ENCODE results near the gene SPECC1. TPM values are rescaled to one million over a fixed set of nuclear protein-coding genes. Genes with fewer than 3 reads are reported as not detected.

SPECC1 gene
- polyA plus RNA-seq, 1 experiment, result 13.0 TPM

- ChIA-PET POLR2A (no interaction called here), CTCF (interaction anchor here (1.1 to 2.6 kb wide), 2 partner anchors 13 to 81 kb away, joined by 3 to 16 read pairs; partner anchors contain the start of gene SPECC1)
- Histone ChIP-seq H3K4me3 (ENCODE audit: low read depth, low read length) (no peak overlapping the region), H3K36me3 (ENCODE audit: control insufficient read depth, insufficient read depth, low read length) (no peaks in the 10 kb centered on the region), H3K27me3 (ENCODE audit: control insufficient read depth, insufficient read depth, low read length) (peaks cover 3% of the 10 kb centered on the region; the same call in 1 of the 2 replicates)
- TF ChIP-seq, protein P1, sequence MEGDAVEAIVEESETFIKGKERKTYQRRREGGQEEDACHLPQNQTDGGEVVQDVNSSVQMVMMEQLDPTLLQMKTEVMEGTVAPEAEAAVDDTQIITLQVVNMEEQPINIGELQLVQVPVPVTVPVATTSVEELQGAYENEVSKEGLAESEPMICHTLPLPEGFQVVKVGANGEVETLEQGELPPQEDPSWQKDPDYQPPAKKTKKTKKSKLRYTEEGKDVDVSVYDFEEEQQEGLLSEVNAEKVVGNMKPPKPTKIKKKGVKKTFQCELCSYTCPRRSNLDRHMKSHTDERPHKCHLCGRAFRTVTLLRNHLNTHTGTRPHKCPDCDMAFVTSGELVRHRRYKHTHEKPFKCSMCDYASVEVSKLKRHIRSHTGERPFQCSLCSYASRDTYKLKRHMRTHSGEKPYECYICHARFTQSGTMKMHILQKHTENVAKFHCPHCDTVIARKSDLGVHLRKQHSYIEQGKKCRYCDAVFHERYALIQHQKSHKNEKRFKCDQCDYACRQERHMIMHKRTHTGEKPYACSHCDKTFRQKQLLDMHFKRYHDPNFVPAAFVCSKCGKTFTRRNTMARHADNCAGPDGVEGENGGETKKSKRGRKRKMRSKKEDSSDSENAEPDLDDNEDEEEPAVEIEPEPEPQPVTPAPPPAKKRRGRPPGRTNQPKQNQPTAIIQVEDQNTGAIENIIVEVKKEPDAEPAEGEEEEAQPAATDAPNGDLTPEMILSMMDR (IDR thresholded peaks at IDR 0.05; ENCODE audit: insufficient read depth, low read depth, low read length), result no peak
- DNase-seq (ENCODE audit: low read depth), result no peak
These were observed 13.5 kb downstream of the SPECC1 start for GRCh38 chr17:20022701-20023100.

DNA sequence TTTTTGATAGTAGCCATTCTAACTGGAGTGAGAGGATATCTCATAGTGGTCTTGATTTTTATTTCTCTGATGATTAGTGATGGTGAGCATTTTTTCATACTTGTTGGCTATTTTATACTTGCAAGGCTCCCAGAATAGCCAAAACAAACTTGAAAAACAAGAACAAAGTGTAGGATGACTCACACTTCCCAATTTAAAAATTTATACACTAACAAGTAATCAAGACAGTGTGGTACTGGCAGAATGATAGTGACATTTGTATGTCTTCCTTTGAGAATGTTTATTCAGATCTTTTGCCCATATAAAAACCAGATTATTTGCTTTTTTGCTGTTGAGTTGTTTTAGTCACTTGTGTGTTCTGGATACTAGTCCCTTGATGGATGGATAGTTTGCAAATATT, 17.8 kb downstream of the SPECC1 start:
- Histone ChIP-seq H3K27me3 (ENCODE audit: control insufficient read depth, insufficient read depth, low read length) (peaks cover 1% of the 10 kb centered on the region; the same call in 1 of the 2 replicates), H3K4me3 (ENCODE audit: low read depth, low read length) (no peak overlapping the region), H3K36me3 (ENCODE audit: control insufficient read depth, insufficient read depth, low read length) (no peaks in the 10 kb centered on the region)
- no peak for DNase-seq (ENCODE audit: low read depth)
- TF ChIP-seq, protein P1 (IDR thresholded peaks at IDR 0.05; ENCODE audit: insufficient read depth, low read depth, low read length), result no peak
- ChIA-PET POLR2A (no interaction called here), CTCF (no interaction called here)

DNA sequence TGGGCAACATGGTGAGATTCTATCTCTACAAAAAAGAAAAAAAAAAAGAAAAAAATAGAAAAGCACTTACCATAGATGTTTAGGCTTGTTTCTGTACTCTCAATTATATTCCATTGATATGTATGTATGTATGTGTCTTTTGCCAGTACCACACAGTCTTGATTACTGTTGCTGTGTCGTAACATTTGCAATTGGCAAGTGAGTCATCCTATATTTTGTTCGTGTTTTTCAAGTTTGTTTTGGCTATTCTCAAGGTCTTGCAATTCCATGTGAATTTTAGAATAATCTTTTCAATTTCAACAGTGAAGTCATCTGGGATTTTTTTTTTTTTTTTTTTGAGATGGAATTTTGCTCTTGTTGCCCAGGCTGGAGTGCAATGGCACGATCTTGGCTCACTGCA, 19.3 kb downstream of the SPECC1 start:
- TF ChIP-seq, protein P1 (IDR thresholded peaks at IDR 0.05; ENCODE audit: insufficient read depth, low read depth, low read length), result no peak
- no peaks in the 10 kb centered on the region for H3K36me3 ChIP-seq (ENCODE audit: control insufficient read depth, insufficient read depth, low read length)
- H3K4me3 ChIP-seq (ENCODE audit: low read depth, low read length), result no peak overlapping the region
- H3K27me3 ChIP-seq (ENCODE audit: control insufficient read depth, insufficient read depth, low read length), result peaks cover 1% of the 10 kb centered on the region; the same call in 1 of the 2 replicates
- POLR2A ChIA-PET, result no interaction called here
- CTCF ChIA-PET, result no interaction called here
- DNase-seq (ENCODE audit: low read depth), result no peak

DNA sequence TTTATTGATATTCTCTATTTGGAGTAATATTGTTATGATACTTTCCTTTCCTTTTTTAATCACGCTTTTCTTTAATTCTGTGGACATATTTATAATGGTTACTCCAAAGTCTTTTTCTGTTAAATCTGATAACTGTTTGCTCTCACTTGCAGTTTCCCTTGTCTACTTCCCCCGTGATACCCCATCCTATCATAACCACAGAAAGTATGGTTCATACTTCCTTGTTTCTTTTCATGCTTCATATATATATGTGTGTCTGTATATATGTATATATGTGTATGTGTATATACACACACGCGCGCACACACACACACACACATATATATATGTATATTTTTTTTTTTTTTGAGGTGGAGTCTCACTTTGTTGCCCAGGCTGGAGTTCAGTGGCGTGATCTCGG, 23.5 kb downstream of the SPECC1 start:
- H3K27me3 ChIP-seq (ENCODE audit: control insufficient read depth, insufficient read depth, low read length), result no peaks in the 10 kb centered on the region
- DNase-seq (ENCODE audit: low read depth), result no peak
- no peak overlapping the region for H3K4me3 ChIP-seq (ENCODE audit: low read depth, low read length)
- POLR2A ChIA-PET, result no interaction called here
- no peaks in the 10 kb centered on the region for H3K36me3 ChIP-seq (ENCODE audit: control insufficient read depth, insufficient read depth, low read length)
- TF ChIP-seq, protein P1 (IDR thresholded peaks at IDR 0.05; ENCODE audit: insufficient read depth, low read depth, low read length), result no peak
- CTCF ChIA-PET, result no interaction called here

DNA sequence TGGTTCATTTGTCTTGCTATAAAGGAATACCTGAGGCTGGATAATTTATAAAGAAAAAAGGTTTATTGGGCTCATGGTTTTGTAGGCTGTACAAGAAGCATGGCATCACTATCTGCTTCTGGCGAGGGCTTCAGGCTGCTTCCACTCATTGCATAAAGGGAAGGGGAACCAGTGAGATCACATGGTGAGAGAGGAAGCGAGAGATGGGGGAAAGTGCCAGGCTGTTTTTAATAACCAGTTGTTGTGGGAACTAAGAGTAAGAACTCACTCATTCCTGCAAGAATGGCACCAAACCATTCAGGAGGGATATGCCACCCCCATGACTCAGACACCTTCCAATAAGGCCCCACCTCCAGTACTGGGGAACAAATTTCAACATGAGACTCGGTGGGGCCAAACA, 24.3 kb downstream of the SPECC1 start:
- no peaks in the 10 kb centered on the region for H3K36me3 ChIP-seq (ENCODE audit: control insufficient read depth, insufficient read depth, low read length)
- ChIA-PET POLR2A (no interaction called here), CTCF (interaction anchor here (0.6 kb wide), 1 partner anchor 23 kb away, joined by 3 read pairs; no protein-coding TSS in a partner anchor)
- no peaks in the 10 kb centered on the region for H3K27me3 ChIP-seq (ENCODE audit: control insufficient read depth, insufficient read depth, low read length)
- no peak overlapping the region for H3K4me3 ChIP-seq (ENCODE audit: low read depth, low read length)
- DNase-seq (ENCODE audit: low read depth), result no peak
- TF ChIP-seq, protein P1 (IDR thresholded peaks at IDR 0.05; ENCODE audit: insufficient read depth, low read depth, low read length), result no peak
